Left renal cortex interstitium (tissue), 4 donors: ENCODE results near the gene PSG7. TPM values are rescaled to one million over a fixed set of nuclear protein-coding genes. Genes with fewer than 3 reads are reported as not detected.
"Not testable (repeated sequence)": the region's sequence is repeated elsewhere in the genome, so short reads cannot be mapped to it uniquely, and the experiment has no call there.

Experiments used
- DNase-seq, 4 donors: peaks; one replicate each; pipeline ENCODE4 v3.0.0-alpha.2; 2013; ENCODE audit warnings: low read depth in 4 of 4, low spot score in 2 of 4, missing footprints in 1 of 4
- polyA plus RNA-seq, 4 donors: library from polyadenylated mRNA; unstranded; fragments of 120-200 nt; gene quantifications; one replicate each; pipeline ENCODE4 v1.2.1, GENCODE V29; 2013; ENCODE audit not compliant: insufficient read length in 4 of 4

PSG7 gene
- under 1 TPM in 1 of 4 donors, not detected in 3; 0.14 TPM for polyA plus RNA-seq

DNA sequence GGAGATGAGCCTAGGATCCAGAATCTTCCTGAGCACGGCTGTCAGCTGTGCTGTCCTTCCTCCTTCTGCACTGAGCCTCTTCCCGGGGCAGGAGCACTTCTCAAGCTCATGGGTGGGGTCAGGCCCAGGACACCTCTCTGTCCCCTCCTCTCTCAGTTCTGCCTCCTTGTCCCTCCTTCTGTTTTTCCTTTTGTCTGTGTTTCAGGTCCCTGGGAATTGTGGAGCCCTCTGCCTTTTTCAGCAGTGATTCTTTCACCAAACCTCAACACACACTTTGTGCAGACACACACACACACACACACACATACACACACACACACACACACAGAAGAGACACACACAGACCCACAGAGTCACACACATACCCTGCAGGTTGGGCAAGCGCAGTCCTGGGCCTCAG, at the start of gene PSG7:
PSG7 (minus strand) TSS at position 101 of the 400 bp plus-strand sequence. CDS start 131 bp downstream, outside the sequence.
- not testable (repeated sequence) for DNase-seq

DNA sequence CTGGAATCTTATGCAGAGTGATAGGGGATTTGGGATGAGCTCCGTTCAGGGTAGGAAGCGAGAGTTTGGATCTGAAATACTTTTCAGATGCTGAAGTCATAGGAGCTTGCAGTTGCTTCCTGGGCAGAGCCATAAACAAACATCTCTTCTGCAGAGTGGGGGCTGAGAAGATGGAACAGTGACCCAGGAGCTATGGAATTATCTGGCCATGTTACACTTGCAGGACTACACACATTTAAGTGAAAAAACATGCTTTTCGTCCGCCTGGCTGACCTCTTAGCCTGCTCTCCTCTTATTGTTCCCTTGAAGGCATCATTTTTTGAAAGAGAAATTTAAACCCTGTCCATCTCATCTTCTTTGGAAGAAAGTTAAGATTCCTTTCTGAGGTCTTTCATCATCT, 48.6 kb upstream of the PSG7 start:
- no peak for DNase-seq

DNA sequence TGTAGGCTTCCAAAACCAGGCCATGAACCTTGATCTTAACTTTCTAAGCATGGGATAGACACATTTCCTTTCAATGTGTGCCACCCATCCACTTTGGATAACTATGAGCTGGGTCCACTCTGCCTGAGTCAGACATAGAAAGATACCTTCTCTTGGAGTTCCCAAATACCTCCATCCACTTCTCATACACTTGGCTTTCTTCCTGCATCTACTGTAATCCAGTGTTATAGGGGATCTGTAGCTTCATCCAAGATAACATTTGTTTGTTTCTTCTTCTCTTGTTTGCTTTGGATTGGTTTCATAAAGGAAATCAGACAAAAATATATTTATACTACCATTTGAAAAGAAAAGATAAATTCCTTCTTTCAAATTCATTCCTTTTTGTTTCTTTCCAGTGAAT, 45.1 kb upstream of the PSG7 start:
- DNase-seq = not testable (repeated sequence)

- not testable (repeated sequence) for DNase-seq
These were observed 34.4 kb upstream of the PSG7 start for GRCh38 chr19:42971451-42971850.

DNA sequence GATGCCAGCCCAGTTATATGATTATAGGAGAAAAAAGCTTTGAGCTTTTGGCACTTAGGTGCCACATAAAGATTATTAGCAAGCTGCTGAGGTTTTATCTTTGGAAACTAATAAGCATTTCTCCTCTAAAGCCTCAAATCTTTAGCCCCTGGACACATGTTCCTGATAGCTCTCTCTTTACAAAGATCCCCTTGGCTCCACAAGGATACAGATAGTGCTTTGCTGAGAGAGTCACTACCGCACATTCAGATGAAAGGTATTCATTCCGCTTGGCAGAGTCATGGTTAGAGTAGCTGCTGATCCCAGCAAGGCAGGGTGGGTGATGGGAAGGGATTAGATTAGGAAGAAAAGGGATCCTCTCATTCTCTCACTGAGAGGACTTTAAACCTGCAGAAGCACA, 28.2 kb upstream of the PSG7 start:
- DNase-seq = no peak

DNA sequence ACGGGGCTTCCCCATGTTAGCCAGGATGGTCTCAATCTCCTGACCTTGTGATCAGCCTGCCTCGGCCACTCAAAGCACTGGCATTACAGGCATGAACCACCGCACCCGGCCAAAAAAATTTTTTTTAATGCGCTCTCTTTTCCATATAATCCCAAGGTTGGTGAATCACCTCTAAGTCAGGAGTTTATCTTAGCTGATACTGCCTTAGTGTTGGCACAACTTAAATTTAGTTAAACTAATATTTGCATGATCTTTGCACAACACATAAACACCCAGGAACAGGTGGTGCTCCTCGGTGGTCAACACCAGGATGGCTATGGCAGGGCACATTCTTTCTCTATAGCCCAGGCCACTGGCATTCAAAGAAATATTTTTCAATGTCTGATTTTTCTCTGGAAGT, 24.1 kb upstream of the PSG7 start:
- no peak for DNase-seq

DNA sequence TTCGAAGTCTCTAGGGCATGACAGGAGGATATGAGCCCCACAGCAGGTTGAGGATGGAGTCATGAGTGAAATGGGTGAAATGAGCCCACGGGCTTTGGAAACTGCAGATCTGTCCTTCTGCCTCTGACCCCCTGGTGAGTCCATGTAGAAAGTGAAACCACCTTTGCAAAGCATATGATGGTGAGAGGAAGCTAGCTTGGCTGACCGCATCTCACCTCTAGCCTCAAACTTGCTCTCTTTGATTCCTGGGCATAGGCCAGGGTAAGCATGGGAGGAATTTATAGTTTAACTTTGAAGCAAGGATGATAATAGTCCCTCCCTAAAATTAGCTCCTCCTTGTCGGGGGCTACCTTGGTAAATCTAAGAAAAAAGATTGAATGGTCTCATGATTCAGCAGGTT, 15.1 kb upstream of the PSG7 start:
- DNase-seq = not testable (repeated sequence)

GRCh38 chr19:42951476-42951875, 14.5 kb upstream of the PSG7 start:
- DNase-seq = peak in 2 of 4 donors; percentile 6 to 9

DNA sequence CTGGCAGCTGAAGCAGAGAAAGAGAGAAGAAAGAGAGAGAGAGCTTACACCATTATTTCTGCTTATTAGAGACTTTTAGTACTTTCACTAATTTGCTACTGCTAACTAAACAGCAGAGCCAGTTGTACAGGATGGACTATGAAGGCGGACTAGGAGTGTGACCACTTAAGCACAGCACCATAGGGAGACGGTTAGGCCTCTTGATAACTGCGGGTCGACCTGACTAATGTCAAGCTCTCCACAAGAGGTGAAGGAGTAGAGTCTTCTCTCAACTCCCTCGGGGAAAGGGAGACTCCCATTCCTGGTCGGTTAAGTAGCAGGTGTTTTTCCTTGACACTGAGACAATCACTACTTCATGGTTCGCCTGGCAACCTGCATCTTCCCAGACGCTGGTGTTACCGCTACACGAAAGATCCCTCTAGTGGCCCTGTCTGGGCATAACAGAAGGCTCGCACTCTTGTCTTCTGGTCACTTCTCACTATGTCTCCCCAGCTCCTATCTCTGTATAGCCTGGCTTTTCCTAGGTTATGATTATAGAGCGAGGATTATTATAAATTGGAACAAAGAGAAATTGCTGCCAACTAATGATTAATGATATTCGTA, 5.3 kb upstream of the PSG7 start:
- DNase-seq = no peak

DNA sequence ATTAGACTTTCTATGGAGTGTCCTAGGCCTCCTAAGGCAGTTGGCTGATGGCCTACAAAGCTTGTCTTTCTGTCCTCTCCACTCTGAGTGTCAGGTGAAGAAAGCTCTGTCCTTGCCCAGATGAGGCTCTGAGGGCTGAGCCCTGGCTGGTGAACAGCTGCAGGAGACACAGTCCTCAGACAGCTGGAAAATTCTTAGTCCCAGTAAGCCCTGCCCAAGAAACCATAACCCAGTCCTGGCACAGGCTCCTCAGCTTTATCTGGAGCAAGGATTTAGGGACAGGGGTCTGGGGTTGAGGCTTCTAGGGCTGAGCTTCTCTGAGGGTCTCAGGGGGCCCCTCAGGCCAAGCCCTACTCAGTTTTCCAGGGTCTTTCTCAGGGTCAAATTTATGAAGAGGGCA, 2.3 kb downstream of the PSG7 start:
- not testable (repeated sequence) for DNase-seq

DNA sequence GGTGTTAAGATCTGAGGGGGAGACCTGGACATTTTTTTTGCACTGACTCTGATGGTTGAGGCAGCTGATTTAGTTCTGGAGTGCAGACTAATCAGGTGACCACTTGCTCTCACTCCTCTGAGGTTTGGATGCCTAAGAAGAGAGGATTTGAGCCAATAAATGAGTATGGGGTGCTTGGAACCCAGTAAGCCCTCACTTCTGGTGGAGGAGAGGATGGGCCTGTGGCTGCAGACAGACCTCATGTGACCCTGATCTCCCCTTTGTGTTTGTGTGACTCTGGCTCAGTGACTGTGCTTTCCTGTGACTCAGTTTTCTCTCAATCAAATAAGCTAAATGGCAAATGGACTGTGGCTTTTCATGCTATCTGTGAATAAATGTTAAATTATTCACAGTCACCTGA, 2.8 kb downstream of the PSG7 start:
- not testable (repeated sequence) for DNase-seq

GRCh38 chr19:42933412-42933811, 3.6 kb downstream of the PSG7 start:
- DNase-seq = not testable (repeated sequence)

GRCh38 chr19:42932485-42933101, 4.4 kb downstream of the PSG7 start:
- not testable (repeated sequence) for DNase-seq

GRCh38 chr19:42930214-42930613, 6.8 kb downstream of the PSG7 start:
- DNase-seq = not testable (repeated sequence)

DNA sequence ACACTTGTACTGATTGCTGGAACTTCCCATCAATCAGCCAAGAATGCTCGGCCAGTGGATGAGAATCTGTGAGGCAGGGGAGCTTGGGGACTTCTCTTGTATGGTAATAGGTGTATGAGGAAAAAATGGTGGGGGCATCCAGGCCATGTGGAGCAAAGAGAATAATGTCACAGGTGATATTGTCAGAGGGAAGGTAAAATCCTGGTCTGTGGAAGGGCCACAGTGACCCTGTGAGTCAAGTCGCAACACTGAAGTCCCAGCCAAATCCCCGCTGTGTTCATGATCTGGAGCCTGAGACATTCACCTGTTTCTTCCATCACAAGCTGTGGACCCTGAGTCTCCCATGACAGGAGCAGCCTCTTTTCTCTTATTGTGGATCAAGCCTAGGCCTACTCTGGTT, 8.1 kb downstream of the PSG7 start:
- no peak for DNase-seq

DNA sequence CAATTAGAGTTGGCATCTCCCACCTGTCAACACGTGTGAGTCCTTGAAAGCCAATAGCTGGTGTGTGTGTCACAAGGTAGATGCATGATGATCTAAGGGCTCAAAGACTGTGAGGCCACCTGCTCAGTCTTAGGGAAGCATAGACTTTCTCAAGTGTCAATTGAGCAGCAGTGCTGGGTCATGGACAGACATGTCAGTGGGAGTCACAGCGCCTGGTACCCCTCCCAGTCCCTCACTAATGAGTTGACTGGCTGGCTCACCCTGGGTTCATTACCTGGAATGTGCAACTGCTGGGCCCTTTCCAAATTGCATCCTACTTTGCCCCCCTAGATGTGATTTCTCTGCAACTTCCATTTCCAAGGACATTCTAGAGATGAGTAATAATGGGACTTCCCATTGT, 10.2 kb downstream of the PSG7 start:
- no peak for DNase-seq

- not testable (repeated sequence) for DNase-seq
These were observed 13.9 kb downstream of the PSG7 start for GRCh38 chr19:42923106-42923505.

DNA sequence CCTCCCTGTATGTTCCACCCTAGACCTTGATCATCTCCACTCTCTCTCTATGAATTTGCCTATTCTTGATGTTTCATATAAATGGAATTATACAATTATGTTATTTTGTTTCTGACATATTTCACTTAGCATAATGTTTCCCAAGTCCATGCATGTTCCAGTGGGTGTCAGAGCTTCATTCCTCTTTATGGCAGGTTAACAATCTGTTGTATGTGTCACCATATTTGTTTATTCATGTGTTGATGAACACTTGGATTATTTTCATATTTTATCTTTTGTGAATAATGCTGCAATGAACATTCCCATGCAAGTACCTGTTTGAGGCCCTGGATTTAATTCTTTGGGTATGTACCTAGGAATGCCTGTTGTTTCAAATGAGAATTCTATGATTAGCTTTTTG, 16.0 kb downstream of the PSG7 start:
- DNase-seq = not testable (repeated sequence)

- DNase-seq = no peak
These were observed 17.3 kb downstream of the PSG7 start for GRCh38 chr19:42919757-42920079.

DNA sequence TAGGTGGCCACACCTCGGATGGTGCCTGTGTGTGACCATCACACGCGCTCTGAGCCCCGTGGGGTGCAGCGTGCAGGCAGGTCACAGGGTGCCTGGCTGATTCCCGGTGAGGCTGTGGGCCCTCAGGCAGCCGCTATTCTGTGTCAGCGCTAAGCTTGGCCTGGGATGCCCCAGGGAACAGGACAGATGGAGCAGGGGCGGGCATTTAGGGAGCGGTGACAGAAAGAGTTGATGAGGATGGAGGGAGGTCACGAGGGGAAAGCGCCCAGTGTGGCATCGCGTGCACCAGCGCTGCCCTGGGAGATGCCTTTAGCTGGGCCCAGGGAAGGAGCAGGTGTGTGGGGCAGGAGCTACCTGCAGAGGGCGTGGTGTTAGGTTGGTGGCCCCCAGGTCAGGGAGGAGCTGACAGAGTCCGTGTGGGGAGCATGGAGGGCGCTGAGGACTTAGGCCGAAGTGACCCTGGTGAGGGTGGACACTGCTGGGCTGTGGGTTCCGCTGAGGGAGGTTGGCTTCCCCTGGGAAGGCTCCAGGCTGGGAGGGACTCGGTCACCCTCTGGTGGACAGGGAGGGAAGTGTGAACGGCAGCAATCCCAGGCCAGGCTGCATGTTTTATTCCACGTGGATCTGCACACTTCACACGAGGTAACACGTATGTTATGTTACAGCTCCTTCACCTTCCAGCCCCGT, 17.8 kb downstream of the PSG7 start:
- not testable (repeated sequence) for DNase-seq

- not testable (repeated sequence) for DNase-seq
These were observed 18.5 kb downstream of the PSG7 start for GRCh38 chr19:42918377-42919069.
